SH-SY5Y (cell line): ENCODE results near the gene LRRFIP2.

Source experiments
- GATA2 ChIP-seq: IDR thresholded peaks from 2 replicates; pipeline ENCODE4 v1.6.1; 2011; ENCODE audit warnings: mild to moderate bottlenecking, low read depth, low read length
- GATA3 ChIP-seq: IDR thresholded peaks from 2 replicates; pipeline ENCODE4 v1.6.1; 2011; ENCODE audit warnings: low read depth, mild to moderate bottlenecking, low read length, moderate library complexity

GRCh38 chr3:37025561-37026335 lies 148.6 kb downstream of the LRRFIP2 start:
- no peak for TF ChIP-seq GATA3
- TF ChIP-seq GATA2: no peak
